ENCODE results near the gene HARS2. TPM values are rescaled to one million over a fixed set of nuclear protein-coding genes. Genes with fewer than 3 reads are reported as not detected.
"Not testable (repeated sequence)": the region's sequence is repeated elsewhere in the genome, so short reads cannot be mapped to it uniquely, and the experiment has no call there.

Gene HARS2
- total and polyA plus RNA-seq, 5 donors from 2014 or later = 20.7 to 29.8 (median 22.7) TPM

DNA sequence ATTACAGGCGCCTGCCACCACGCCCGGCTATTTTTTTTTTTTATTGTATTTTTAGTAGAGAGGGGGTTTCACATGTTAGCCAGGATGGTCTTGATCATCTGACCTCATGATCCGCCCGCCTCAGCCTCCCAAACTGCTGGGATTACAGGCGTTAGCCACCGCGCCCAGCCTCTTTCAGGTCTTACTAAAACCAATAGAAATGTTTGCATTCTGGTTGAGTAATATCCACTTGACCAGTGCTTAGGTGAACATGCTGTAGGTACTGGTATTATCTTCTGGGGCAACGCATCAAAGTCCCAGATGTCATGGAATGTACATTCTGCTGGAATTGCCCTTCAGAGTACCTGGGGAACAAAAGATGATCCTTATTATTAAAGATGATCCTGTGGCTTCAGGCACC, 17.5 kb downstream of the HARS2 start:
- H3K27ac Mint-ChIP-seq = peak overlapping the region in 1 of 3 donors; percentile 99
- peaks cover 29% of the 10 kb centered on the region for H3K36me3 ChIP-seq (ENCODE audit: control insufficient read depth, insufficient read depth, low read length)
- H3K27me3 ChIP-seq (ENCODE audit: control insufficient read depth, insufficient read depth, low read length); ATAC-seq (ENCODE audit: low read depth in 2 of 2); DNase-seq; H3K4me1 ChIP-seq (ENCODE audit: control insufficient read depth, insufficient read depth, low read length, poor library complexity, severe bottlenecking); H3K27ac ChIP-seq (ENCODE audit: insufficient read depth, low read length, poor library complexity, severe bottlenecking); H3K4me3 ChIP-seq (ENCODE audit: low read depth, low read length); H3K9me3 Mint-ChIP-seq; H3K9me3 ChIP-seq (ENCODE audit: control insufficient read depth in 2 of 2, low read length in 2 of 2): not testable (repeated sequence)
- peak overlapping the region; percentile 68 to 100 (median 98) for H3K4me3 Mint-ChIP-seq
- H3K36me3 Mint-ChIP-seq = peaks cover 30% of the 10 kb centered on the region
- peaks cover 17 to 44% (median 25%) of the 10 kb centered on the region in 4 donors for H3K4me1 Mint-ChIP-seq
- peaks cover 10% of the 10 kb centered on the region for H3K27me3 Mint-ChIP-seq

DNA sequence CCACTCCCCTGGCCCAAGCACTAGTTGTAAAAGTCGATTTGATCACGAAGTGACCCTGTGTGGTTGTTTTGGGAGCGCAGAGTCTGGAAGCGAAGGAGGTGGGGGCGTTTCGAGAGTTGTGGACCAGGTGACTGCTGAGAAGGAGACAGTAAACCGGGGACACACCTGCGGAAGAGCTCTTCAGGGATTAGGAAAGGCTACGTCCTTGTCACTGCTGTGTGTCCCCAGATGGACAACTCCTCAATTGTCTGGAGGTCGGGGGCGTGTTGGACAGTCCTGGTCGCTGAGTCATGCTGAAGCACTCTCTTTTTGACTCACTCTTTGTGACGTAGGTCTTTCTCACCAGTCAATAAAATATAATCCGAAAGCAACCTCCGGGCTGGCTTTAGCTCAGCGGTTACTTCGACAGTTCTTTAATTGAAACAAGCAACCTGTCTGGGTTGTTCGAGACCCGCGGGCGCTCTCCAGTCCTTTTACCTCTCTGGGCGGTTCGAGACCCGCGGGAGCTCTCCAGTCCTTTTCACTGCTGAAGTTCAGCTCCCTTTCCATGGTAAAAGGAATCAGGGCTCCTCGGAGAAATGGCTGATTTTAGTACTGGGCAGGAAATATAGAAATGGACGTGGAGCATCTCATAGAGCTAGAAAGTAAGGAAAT, 19.8 kb downstream of the HARS2 start:
- Mint-ChIP-seq H3K9me3 (peaks cover 0 to 8% (median 0%) of the 10 kb centered on the region in 7 donors), H3K4me3 (peak overlapping the region; percentile 94 to 100 (median 98)), H3K27ac (peak overlapping the region; percentile 97 to 100 (median 99)), H3K27me3 (peaks cover 10% of the 10 kb centered on the region), H3K36me3 (peaks cover 12% of the 10 kb centered on the region), H3K4me1 (peaks cover 16 to 36% (median 23%) of the 10 kb centered on the region in 4 donors)
- no peaks in the 10 kb centered on the region for H3K27me3 ChIP-seq (ENCODE audit: control insufficient read depth, insufficient read depth, low read length)
- peak; percentile 87 for ATAC-seq (ENCODE audit: low read depth in 2 of 2)
- peaks cover 7% of the 10 kb centered on the region for H3K36me3 ChIP-seq (ENCODE audit: control insufficient read depth, insufficient read depth, low read length)
- H3K4me1 ChIP-seq (ENCODE audit: control insufficient read depth, insufficient read depth, low read length, poor library complexity, severe bottlenecking) = no peaks in the 10 kb centered on the region
- peak overlapping the region; percentile 93 for H3K4me3 ChIP-seq (ENCODE audit: low read depth, low read length)
- H3K9me3 ChIP-seq (ENCODE audit: control insufficient read depth in 2 of 2, low read length in 2 of 2) = no peaks in the 10 kb centered on the region
- H3K27ac ChIP-seq (ENCODE audit: insufficient read depth, low read length, poor library complexity, severe bottlenecking) = peak overlapping the region; percentile 96
- peak; percentile 75 to 95 (median 94) for DNase-seq

DNA sequence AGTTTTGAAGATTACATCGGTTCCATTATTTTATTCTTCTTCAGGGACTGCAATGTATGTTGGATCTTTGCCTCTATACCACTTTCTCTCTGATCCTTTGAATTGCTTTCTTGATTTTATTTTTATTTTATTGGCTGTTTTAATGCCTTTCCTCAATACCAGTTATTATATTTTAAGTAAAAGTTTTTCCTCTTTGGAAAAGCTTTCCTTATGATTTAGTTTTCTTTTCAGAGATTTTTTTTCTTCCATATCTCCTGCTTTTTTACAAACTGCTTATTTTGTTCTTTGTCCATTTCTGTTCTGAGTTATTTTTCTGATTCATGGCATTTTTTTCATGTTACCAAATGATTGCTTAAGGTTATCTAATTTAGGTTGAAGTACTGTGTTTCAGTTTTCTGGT, 20.5 kb downstream of the HARS2 start:
- no peak for DNase-seq
- Histone ChIP-seq H3K27me3 (ENCODE audit: control insufficient read depth, insufficient read depth, low read length) (no peaks in the 10 kb centered on the region), H3K36me3 (ENCODE audit: control insufficient read depth, insufficient read depth, low read length) (no peaks in the 10 kb centered on the region), H3K4me3 (ENCODE audit: low read depth, low read length) (peak overlapping the region; percentile 93), H3K9me3 (ENCODE audit: control insufficient read depth in 2 of 2, low read length in 2 of 2) (no peaks in the 10 kb centered on the region), H3K27ac (ENCODE audit: insufficient read depth, low read length, poor library complexity, severe bottlenecking) (peak overlapping the region; percentile 96), H3K4me1 (ENCODE audit: control insufficient read depth, insufficient read depth, low read length, poor library complexity, severe bottlenecking) (no peaks in the 10 kb centered on the region)
- Mint-ChIP-seq H3K9me3 (peaks cover 0 to 8% (median 0%) of the 10 kb centered on the region in 7 donors), H3K4me3 (peak overlapping the region; percentile 94 to 100 (median 98)), H3K36me3 (peaks cover 6% of the 10 kb centered on the region), H3K4me1 (peaks cover 16 to 36% (median 23%) of the 10 kb centered on the region in 4 donors), H3K27me3 (peaks cover 10% of the 10 kb centered on the region), H3K27ac (peak overlapping the region; percentile 97 to 100 (median 99))
- no peak for ATAC-seq (ENCODE audit: low read depth in 2 of 2)

DNA sequence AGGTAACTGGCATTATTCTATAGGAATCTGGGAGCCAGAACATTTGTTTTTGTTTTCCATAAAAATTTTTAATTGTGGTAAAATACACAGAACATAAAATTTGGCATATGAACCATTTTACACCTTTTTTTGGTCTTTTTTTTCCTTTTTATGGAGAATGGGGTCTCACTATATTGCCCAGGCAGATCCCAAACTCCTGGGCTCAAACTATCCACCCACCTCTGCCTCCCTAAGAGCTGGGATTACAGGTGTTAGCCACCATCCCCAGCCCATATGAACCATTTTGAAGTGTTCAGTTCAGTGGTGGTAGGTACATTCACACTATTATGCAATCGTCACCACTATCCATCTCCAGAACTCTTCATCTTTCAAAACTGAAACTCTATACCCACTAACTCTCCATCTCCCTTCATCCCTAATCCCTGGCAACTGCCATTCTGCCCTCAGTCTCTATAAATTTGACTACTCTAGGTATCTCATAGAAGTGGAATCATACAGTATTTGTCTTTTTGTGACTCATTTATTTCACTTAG, 22.4 kb downstream of the HARS2 start:
- peaks cover 0 to 8% (median 0%) of the 10 kb centered on the region in 7 donors for H3K9me3 Mint-ChIP-seq
- no peak for ATAC-seq (ENCODE audit: low read depth in 2 of 2)
- H3K4me1 Mint-ChIP-seq = peaks cover 16 to 47% (median 25%) of the 10 kb centered on the region in 4 donors
- peaks cover 10% of the 10 kb centered on the region for H3K27me3 Mint-ChIP-seq
- H3K36me3 ChIP-seq (ENCODE audit: control insufficient read depth, insufficient read depth, low read length) = no peaks in the 10 kb centered on the region
- H3K4me1 ChIP-seq (ENCODE audit: control insufficient read depth, insufficient read depth, low read length, poor library complexity, severe bottlenecking) = no peaks in the 10 kb centered on the region
- H3K27ac ChIP-seq (ENCODE audit: insufficient read depth, low read length, poor library complexity, severe bottlenecking) = no peak overlapping the region
- no peak overlapping the region for H3K4me3 ChIP-seq (ENCODE audit: low read depth, low read length)
- no peaks in the 10 kb centered on the region for H3K9me3 ChIP-seq (ENCODE audit: control insufficient read depth in 2 of 2, low read length in 2 of 2)
- no peaks in the 10 kb centered on the region for H3K27me3 ChIP-seq (ENCODE audit: control insufficient read depth, insufficient read depth, low read length)
- no peak overlapping the region for H3K27ac Mint-ChIP-seq
- peak overlapping the region in 2 of 4 donors; percentile 30 to 88 for H3K4me3 Mint-ChIP-seq
- no peak for DNase-seq
- H3K36me3 Mint-ChIP-seq = peaks cover 6% of the 10 kb centered on the region

DNA sequence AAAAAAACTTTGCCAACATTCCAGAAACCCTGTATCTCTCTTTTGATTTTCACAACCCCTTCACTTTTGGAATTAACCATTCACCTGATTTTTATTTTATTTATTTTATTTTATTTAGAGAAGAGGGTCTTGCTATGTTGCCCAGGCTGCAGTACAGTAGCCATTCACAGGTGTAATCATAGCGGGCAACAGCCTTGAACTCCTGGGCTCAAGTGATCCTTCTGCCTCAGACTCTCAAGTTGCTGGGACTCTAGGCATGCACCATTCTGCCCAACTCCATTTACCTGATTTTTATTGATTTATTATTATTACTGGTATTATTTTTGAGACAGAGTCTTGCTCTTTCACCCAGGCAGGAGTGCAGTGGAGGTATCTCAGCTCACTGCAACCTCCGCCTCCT, 25.0 kb downstream of the HARS2 start:
- ATAC-seq (ENCODE audit: low read depth in 2 of 2); H3K9me3 Mint-ChIP-seq; H3K36me3 Mint-ChIP-seq; H3K36me3 ChIP-seq (ENCODE audit: control insufficient read depth, insufficient read depth, low read length); H3K27me3 Mint-ChIP-seq; DNase-seq; H3K27ac ChIP-seq (ENCODE audit: insufficient read depth, low read length, poor library complexity, severe bottlenecking); H3K27me3 ChIP-seq (ENCODE audit: control insufficient read depth, insufficient read depth, low read length); H3K9me3 ChIP-seq (ENCODE audit: control insufficient read depth in 2 of 2, low read length in 2 of 2); H3K27ac Mint-ChIP-seq; H3K4me3 ChIP-seq (ENCODE audit: low read depth, low read length); H3K4me1 ChIP-seq (ENCODE audit: control insufficient read depth, insufficient read depth, low read length, poor library complexity, severe bottlenecking); H3K4me3 Mint-ChIP-seq: not testable (repeated sequence)
- H3K4me1 Mint-ChIP-seq = peaks cover 6 to 28% (median 21%) of the 10 kb centered on the region in 4 donors

DNA sequence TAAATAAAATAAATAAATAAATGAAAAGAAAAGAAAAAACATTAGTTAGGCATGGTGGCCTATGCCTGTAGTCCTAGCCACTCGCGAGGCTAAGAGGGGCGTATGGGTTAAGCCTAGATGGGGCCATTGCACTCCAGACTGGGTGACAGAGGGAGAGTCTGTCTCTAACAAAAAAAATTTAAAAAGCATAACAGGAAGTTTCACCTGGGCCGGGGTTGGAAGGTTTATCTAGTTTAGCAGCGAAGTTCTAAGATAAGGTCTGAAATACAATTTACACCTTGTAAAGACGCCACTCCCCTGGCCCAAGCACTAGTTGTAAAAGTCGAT, 27.0 kb downstream of the HARS2 start:
- no peaks in the 10 kb centered on the region for H3K27me3 ChIP-seq (ENCODE audit: control insufficient read depth, insufficient read depth, low read length)
- Mint-ChIP-seq H3K4me3 (peak overlapping the region in 2 of 4 donors; percentile 8 to 88), H3K4me1 (peaks cover 0 to 17% (median 11%) of the 10 kb centered on the region in 4 donors), H3K9me3 (no peaks in the 10 kb centered on the region), H3K27ac (peak overlapping the region in 2 of 3 donors; percentile 57 to 83), H3K36me3 (no peaks in the 10 kb centered on the region), H3K27me3 (peaks cover 9% of the 10 kb centered on the region)
- H3K36me3 ChIP-seq (ENCODE audit: control insufficient read depth, insufficient read depth, low read length) = no peaks in the 10 kb centered on the region
- no peak overlapping the region for H3K4me3 ChIP-seq (ENCODE audit: low read depth, low read length)
- no peak overlapping the region for H3K27ac ChIP-seq (ENCODE audit: insufficient read depth, low read length, poor library complexity, severe bottlenecking)
- H3K4me1 ChIP-seq (ENCODE audit: control insufficient read depth, insufficient read depth, low read length, poor library complexity, severe bottlenecking) = no peaks in the 10 kb centered on the region
- no peaks in the 10 kb centered on the region for H3K9me3 ChIP-seq (ENCODE audit: control insufficient read depth in 2 of 2, low read length in 2 of 2)
- ATAC-seq (ENCODE audit: low read depth in 2 of 2) (no peak), DNase-seq (peak in 1 of 3 donors; percentile 31)

DNA sequence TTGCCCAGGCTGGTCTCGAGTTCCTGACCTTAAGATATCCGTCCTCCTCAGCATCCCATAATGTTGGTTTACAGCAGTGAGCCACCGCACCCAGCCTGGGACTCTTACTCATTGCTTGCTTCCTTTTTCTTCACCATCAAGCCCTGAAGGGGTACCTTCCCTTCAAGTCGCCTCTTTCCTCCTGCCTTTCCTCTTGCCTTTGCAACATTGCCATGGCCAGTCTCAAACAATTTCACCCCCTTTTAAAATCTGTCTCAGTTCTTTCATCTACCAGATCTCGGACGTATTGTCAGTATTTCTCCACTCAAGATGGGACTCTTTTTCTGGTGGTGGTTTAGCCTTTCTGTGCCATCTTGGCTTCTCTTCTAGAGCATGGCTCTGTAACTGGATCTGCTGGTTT, 29.5 kb downstream of the HARS2 start:
- H3K27ac ChIP-seq (ENCODE audit: insufficient read depth, low read length, poor library complexity, severe bottlenecking); H3K9me3 ChIP-seq (ENCODE audit: control insufficient read depth in 2 of 2, low read length in 2 of 2); DNase-seq; ATAC-seq (ENCODE audit: low read depth in 2 of 2); H3K4me3 Mint-ChIP-seq; H3K4me1 ChIP-seq (ENCODE audit: control insufficient read depth, insufficient read depth, low read length, poor library complexity, severe bottlenecking); H3K9me3 Mint-ChIP-seq; H3K27me3 ChIP-seq (ENCODE audit: control insufficient read depth, insufficient read depth, low read length); H3K36me3 ChIP-seq (ENCODE audit: control insufficient read depth, insufficient read depth, low read length); H3K36me3 Mint-ChIP-seq; H3K4me3 ChIP-seq (ENCODE audit: low read depth, low read length): not testable (repeated sequence)
- peaks cover 0 to 16% (median 12%) of the 10 kb centered on the region in 4 donors for H3K4me1 Mint-ChIP-seq
- H3K27me3 Mint-ChIP-seq = peaks cover 24% of the 10 kb centered on the region
- peak overlapping the region in 1 of 3 donors; percentile 22 for H3K27ac Mint-ChIP-seq

DNA sequence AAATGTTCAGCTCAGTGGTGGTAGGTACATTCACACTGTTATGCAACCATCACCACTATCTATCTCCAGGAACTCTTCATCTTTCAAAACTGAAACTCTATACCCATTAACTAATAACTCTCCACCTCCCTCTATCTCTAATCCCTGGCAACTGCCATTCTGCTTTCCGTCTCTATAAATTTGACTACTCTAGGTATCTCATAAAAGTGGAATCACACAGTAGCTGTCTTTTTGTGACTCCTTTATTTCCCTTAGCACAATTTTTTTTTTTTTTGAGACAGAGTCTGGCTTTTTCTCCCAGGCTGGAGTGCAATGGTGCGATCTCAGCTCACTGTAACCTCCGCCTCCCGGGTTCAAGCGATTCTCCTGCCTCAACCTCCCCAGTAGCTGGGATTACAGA, 30.1 kb downstream of the HARS2 start:
- not testable (repeated sequence) for H3K27ac Mint-ChIP-seq; H3K36me3 Mint-ChIP-seq; H3K4me1 ChIP-seq (ENCODE audit: control insufficient read depth, insufficient read depth, low read length, poor library complexity, severe bottlenecking); H3K9me3 Mint-ChIP-seq; H3K4me3 Mint-ChIP-seq; H3K4me3 ChIP-seq (ENCODE audit: low read depth, low read length); ATAC-seq (ENCODE audit: low read depth in 2 of 2); H3K36me3 ChIP-seq (ENCODE audit: control insufficient read depth, insufficient read depth, low read length); H3K27ac ChIP-seq (ENCODE audit: insufficient read depth, low read length, poor library complexity, severe bottlenecking); H3K9me3 ChIP-seq (ENCODE audit: control insufficient read depth in 2 of 2, low read length in 2 of 2); DNase-seq; H3K27me3 ChIP-seq (ENCODE audit: control insufficient read depth, insufficient read depth, low read length)
- Mint-ChIP-seq H3K4me1 (peaks cover 3 to 23% (median 15%) of the 10 kb centered on the region in 4 donors), H3K27me3 (peaks cover 31% of the 10 kb centered on the region)

Data from CD4-positive, CD25-positive, alpha-beta regulatory T cell (primary cell).